GM19467 (cell line): ENCODE measurements around the gene NPPB.

Experiments used
- ATAC-seq: cut with Tn5 transposase; IDR thresholded peaks from one replicate; pipeline ENCODE4 v1.9.1; 2021; ENCODE audit warnings: mild to moderate bottlenecking, moderate library complexity; ENCODE audit not compliant: unreplicated experiment

The NPPB gene

DNA sequence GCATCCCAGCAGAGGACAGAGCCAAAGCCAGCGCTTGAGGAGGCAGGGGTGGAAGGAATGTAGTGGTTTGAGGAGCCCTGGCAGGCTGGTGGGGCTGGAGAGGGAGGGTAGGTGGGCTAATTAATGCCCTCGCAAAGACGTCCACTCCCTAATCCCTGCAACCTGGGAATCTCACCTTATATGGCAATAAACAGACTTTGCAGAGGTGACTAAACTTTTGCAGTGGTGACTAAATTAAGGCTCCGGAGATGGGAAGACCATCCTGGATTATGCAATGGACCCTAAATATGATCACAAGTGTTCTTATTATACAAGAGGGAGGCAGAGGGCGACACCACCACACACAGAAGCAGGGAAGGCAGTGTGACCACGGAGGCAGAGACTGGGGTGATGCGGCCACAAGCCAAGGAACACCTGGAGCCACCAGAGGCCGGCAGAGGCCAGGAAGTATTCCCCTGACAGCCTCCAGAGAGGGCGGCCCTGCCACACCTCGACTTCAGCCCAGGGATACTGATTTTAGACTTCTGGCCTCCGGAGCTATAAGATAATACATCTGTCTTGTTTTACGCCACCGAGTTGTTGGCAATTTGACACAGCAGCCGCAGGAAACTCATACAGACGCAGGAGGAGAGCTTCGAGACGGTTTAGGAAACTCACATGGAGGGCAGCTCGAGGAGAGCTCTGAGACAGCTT, 23.1 kb upstream of the NPPB start:
- no peak for ATAC-seq

DNA sequence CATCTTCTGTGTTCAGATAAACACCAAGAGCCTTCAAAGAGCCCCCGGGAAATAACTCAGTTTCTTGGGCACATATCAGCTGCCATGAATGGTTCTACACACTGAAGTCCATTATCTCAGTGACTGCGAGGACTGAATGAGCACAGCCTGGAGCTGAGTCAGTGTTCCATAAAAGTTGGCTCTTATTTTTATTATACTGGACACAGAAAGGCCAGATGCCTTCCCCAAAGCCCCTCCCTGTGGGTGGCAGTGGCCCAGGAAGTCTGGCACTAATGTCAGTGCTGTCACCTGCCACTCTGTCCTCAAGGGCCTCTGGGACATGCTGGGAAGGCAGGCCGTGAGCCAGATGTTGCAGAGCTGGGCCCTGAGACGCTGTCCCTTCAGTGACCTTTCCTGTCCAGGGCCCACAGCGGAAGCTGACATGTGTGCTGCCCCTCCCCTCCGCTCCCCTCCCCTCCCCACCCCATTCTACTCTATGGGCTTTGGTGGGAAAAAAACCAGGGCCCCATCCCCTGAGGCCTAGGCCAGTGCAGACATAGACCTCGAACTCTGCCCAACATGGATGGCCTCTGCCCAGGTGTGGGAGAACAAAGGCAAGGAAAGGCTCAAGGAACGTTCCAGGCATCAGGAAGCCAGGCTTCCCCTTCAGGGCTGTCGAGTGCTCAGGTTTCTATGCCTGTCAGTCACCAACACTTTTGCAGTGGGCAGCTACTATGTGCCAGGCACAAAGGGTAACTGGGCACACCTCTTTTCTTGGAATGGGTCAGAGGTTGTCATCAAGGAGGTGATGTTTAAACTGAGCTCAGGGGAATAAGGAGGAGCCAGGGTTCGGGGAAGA, 22.4 kb upstream of the NPPB start:
- ATAC-seq, result no peak

DNA sequence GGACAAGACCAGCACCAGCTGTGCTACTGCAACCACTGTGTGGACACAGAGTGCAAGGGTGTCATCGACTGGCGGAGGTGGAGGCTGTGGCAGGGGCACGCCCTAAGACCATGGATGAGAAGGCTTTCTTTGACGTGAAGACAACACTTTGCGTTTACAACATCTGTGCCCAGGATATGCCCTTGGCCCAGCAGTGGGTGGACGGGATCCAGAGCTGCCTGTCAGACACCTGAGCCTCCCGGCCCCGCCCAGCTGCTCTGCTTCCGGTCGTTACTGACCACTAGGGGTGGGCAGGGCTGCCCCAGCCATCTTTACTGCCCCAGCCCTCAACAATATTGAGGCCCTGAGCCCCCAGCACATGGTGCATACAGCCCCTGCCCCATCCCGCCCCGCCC, 21.4 kb upstream of the NPPB start:
- no peak for ATAC-seq

DNA sequence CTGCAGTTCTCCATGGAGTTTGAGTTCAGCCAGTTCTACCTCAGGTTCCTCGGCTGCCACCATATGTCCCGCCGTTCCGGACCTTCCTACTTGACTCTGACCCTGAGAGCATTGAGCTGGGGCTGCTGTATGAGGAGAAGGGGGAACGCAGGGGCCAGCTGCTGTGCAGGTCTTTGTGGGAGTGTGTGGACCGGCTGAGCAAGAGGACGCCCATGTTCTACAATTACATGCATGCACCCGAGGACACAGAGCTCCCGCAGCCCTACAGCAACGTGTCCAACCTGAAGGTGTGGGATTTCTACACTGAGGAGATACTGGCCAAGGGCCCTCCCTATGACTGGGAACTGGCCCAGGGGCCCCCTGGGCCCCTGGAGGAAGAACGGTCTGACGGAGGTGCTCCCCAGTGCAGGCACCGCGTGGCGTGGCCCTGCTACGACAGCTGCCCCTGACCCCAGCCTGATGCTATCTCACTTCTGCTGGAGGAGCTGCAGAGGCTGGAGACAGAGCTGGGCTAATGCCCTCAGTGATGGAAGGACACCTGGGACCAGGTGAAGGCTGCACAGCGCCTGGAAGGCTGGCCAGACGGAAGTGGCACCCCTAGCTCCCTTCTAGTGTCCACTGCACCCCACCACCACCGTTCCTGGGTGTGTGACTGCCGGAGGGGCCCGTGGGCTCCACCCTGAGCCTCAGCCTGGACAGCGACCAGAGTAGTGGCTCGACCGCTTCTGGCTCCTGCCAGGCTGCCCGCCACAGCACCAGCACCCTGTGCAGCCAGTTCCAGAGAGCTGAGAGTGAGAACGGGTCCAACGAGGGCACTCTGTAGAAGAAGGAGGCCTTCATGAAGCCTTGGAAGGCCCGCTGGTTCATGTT, 20.8 kb upstream of the NPPB start:
- no peak for ATAC-seq

DNA sequence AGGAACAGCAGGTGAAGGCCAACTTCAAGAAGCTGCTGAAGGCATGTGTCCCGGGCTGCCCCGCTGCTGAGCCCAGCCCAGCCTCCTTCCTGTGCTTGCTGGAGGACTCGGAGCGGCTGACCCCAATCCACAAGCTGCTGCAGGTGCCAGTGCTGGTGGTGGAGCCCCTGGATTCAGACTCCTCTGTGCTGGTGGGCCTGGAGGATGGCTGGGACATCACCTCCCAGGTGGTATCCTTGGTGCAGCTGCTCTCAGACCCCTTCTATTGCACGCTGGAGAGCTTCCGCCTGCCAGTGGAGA, 20.1 kb upstream of the NPPB start:
- no peak for ATAC-seq

DNA sequence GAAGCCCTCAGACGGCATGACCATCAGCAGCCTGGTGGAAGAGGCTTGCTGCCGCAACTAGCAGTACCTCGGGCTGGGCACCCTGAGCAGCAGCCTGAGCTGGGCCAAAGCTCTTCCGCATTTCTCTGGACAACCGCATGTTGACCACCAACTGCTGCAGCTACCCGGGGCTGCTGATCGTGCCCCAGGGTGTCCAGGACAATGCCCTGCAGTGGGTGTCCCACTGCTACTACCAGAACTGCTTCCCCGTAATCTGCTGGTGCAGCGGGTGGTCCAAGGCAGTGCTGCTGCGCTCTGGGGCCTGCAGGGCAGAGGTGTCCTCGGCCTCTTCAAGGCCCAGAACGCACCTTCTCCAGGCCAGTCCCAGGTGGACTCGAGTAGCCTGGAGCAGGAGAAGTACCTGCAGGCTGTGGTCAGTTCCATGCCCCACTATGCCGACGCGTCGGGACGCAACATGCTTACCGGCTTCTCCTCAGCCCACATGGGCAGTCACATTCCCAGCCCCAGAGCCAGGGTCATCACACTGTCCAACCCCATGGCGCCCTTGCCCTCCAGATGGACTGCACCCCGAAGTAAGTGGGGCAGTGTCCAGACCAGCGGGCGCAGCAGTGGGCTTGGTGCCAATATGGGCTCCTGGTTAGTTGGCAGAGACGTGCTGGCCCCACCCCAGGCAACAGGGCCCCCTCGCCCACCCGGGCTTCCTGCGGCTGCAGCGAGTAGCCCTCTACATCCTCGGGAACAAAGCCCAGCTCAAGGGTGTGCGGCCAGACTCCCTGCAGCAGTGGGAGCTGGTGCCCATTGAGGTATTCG, 19.5 kb upstream of the NPPB start:
- no peak for ATAC-seq

DNA sequence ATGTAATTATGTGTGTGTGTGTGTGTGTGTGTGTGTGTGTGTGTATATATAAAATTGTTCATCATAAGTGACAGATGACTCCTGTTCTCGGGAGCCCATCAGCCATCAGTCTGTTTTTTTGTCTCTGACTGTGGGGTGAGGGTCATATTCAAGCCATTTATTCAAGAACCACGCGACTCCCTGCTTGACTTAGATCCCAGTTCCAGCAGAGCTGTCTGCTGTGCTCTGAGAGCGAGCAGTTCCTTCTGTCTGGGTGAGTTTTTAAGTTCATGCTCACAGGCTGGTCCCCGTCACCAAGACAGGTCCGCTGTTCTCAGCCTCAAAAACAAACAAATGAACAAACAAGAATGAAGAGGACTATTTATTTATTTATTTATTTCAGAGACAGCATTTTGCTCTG, 18.3 kb upstream of the NPPB start:
- ATAC-seq, result no peak

DNA sequence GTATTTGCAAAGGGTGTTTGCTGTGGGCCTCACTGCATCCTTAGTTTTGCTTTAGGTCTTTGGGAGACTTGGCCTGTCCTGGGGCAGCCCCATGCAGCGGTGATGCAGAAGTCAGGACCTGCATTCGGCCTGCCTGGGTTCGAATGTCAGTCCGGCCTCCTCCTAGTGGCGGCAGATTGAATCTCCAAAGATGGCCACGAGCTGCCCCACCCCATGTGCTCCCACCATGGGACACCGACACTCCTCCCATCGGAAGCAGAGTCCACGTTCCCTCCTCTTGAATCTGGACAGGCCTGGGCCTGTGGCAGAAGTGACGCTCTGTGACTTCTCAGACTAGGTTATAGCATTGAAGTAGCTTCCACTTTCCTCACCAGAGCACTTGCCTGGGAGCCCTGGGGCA, 16.3 kb upstream of the NPPB start:
- no peak for ATAC-seq

DNA sequence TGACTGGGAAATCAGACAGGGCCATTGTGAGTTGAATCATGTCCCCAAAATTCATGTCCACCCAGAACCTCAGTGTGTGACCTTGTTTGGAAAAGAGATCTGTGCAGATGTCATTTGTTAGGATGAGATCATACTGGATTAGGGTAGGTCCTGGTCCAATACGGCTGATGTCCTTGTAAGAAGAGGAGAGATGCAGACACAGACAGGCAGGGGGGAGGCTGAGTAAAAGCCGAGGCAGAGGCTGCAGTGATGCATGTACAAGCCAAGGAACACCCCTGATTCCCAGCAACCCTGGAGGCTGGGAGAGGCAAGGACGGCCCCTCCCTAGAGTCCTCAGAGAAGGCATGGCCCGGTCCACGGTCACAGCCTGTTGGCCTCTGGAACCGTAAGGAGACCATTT, 15.9 kb upstream of the NPPB start:
- no peak for ATAC-seq

DNA sequence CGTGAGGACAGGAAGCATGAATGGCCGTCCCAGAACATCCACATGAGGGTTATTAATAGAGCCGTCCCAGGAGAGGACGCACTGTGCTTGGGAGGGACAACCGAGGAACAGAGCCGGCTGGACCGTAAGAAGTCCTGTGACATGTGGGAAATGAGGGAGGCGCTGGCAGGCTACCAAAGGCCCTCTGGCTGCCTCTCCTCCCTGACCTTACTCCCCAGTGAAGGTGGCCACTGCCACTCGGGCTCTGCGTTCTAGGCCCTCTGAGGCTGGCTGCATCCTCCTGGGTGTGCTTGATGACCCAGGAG, 15.5 kb upstream of the NPPB start:
- ATAC-seq, result no peak

DNA sequence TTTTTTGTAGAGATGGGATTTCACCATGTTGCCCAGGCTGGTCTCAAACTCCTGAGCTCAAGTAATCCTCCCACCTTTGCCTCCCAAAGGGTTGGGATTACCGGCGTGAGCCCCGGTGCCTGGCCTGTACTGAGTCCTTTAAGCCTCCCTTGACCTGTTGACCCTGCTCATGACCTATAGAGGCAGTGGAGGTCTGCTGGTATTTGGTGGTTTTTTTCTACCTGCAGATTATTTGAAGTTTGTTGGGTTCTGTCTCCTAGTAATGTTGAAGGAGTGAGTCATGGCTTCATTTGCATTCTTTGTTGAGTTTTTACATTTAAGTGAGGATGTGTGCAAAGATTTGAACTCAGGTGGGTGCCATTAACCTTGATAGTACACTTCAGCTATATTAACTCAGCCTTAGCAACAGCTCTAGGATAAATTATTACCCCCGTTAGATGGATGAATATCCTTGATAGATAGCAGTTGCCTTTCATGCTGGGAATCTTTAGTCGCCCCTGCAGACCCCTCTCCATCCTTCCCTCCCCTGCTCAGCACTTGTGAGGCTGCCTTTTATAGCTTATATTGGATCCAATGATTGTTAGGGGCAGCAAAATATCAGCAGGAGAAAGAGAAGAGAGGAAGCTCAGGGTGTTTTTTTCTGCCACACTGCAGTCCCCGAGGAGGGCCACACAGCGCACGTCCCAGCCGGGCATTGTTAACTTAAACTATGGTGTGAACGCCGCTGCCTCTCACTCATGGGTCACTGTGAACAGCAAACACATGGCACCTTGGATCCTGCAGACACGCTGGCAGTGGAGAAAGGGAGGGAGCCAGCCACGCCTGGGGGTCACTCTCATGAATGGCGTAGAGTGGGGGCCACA, 14.9 kb upstream of the NPPB start:
- no peak for ATAC-seq

DNA sequence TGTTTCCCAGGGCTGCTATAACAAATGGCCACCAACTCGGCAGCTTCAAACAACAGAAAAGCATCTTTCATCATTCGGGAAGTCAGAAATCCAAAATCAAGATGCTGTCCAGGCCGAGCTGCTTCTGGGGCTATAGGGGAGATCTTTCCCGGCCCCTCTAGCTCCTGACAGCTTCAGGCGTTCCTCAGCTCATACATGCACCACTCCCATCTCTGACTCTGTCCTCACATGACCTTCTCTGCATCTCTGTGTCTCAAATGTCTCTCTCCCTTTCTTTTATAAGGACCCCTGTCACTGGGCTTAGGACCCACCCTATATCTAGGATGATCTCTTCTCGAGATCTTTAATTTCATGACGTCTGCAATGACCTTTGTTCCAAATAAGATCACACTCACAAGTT, 13.8 kb upstream of the NPPB start:
- ATAC-seq, result no peak

DNA sequence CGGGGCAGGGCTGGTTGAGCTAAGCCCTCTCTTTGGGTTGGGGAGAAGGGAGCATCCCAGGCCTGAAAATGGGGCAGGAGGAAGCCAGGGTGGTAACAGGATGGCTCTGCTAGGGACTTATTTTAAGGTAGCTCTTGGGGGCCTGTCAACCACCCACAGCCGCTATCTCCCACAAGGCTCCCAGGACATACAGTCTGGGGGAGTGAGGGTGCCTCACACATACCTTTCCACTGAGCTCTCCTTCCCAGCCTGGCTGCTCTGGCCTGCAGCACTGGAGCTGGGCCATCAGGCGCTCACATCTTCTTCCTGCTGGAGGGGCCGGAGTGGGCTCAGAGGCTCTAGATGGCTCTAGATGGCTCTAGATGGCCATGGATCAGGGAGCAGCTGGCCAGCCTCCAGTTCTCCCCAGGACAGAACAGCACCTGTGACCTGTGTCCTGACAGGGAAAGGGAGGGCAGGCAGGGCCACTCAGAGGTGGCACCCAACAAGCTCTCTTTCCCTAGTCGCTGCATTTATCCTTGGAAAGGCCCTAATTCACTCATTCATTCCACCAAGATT, 11.0 kb upstream of the NPPB start:
- ATAC-seq, result no peak

DNA sequence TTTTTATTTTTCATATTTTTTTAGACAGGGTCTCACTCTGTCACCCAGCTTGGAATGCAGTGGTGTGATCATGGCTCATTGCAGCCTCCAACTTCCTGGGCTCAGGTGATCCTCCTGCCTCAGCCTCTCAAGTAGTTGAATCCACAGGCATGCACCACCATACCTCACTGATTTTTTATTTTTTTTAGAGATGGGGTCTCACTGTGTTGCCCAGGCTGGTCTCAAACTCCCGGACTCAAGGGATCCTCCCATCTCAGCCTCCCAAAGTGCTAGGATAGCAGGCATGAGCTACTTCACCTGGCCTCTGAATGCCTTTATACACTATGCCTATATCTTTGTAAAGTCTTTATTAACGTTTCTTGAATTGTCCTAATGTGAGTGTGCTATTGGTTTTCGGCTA, 10.4 kb upstream of the NPPB start:
- no peak for ATAC-seq

DNA sequence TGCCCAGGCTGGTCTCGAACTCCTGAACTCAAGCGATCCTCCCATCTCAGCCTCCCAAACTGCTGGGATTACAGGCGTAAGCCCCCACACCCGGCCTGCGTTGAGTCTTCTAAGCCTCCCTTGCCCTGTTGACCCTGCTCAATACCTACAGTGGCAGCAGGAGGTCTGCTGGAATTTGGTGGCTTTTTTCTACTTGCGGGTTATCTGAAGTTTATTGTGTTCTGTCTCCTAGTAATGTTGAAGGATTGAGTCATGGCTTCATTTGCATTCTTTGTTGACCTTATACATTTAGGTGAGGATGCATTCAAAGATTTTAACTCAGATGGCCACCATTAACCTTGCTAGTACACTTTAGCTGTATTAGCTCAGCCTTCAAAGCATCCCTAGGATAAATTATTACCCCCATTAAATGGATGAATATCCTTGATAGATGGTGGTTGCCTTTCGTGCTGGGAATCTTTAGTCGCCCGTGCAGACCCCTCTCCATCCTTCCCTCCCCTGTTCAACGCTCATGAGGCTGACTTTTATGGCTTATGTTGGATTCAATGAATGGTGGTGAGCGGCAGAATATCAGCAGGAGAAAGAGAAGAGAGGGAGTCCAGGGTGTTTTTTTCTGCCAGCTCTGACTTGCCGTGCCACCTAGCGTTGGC, 9.7 kb upstream of the NPPB start:
- ATAC-seq, result no peak

DNA sequence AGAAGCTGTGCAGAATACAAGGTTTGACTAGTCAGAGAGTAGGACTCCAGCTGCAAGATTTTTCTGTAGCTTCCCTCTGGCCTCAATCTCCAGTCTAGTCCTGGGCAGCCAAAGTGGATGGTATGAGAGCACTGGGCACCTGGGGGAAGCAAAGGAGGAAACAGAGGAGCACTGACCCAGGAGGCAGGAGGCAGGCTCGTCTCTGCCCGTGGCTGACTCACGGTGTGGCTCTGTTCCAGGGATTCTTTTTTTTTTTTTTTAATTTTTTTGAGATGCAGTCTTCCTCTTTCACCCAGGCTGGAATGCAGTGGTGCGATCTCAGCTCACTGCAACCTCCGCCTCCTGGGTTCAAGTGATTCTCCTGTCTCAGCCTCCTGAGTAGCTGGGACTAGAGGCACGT, 4.1 kb upstream of the NPPB start:
- no peak for ATAC-seq

DNA sequence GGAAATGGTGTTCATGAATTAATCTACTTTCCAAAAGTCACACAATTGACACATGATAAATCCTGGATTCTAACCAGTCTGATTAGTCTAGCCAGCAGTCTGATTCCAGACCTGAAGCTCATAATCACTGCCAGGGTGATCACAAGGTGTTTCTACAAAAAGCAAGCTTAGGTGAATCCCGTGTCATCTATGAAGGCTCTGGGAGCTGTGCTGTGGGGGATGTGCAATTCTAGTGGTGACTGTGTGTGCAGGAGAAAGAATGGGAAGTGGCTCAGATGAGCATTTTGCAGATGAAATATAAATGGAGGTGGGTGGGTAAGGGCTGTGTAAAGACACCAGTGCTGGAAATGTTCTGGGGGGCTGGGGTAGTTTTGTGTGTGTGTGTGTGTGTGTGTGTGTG, 1.8 kb upstream of the NPPB start:
- no peak for ATAC-seq

DNA sequence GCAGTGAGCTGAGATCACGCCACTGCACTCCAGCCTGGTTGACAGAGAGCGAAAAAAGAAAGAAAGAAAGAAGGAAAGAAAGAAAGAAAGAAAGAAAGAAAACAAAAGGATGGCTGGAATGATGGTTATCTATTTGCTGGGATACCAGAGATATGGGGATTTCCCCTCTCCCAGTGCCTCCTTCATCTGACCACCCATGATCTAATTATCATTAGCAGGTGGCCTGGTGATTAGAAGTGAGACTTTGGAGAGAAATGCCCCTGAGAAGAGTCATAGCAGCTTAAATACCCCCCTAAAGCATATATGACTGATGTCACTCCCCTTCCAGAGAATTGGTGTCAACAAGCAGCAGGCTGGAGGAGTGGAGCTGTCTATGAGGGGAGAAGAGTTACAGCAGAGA, 1.3 kb upstream of the NPPB start:
- no peak for ATAC-seq
